22Rv1 (cell line): ENCODE measurements around the gene SYNE2.

Experiments used
- CTCF ChIP-seq: fragments of 450-650 bp; IDR thresholded peaks from 2 replicates; pipeline ENCODE4 v1.5.1; 2017; ENCODE audit warnings: mild to moderate bottlenecking
- ZFX ChIP-seq: fragments of 450-650 bp; IDR thresholded peaks from 2 replicates; pipeline ENCODE4 v1.6.1; 2017; ENCODE audit warnings: antibody characterized with exemption, borderline replicate concordance

- no peak for TF ChIP-seq CTCF
- no peak for TF ChIP-seq ZFX
These were observed 119.6 kb downstream of the SYNE2 start for GRCh38 chr14:63972323-63972932.
